ELR (cell line): ENCODE data around the gene IFT25.

Experiments
- DNase-seq: peaks from one replicate; pipeline ENCODE4 v3.0.0-alpha.2; 2015; ENCODE audit warnings: low read depth

IFT25 gene

GRCh38 chr1:53927376-53927881 is 18.1 kb downstream of the IFT25 start:
- DNase-seq: no peak

- DNase-seq: peak; percentile 33
Measured at GRCh38 chr1:53919675-53920066, 25.8 kb downstream of the IFT25 start.

GRCh38 chr1:53918343-53918742 is 27.2 kb downstream of the IFT25 start:
- no peak for DNase-seq

GRCh38 chr1:53913352-53914033 is 32.0 kb downstream of the IFT25 start:
- no peak for DNase-seq

DNA sequence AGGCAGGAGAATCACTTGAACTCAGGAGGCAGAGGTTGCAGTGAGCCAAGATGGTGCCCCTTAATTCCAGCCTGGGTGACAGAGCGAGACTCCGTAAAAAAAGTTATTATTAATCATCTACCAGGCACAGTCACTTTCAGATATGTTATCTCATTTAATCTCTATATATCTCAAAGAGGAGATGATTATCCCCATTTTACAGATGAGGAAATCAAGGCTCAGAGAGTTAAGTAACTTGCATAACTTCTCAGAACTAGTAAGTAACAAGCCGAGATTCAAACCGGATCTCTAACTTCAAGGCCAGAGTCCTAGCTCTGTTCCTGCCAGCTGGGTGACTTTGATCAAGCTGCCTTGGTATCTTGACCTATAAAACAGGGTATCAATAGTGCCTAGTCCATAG is 34.1 kb downstream of the IFT25 start:
- no peak for DNase-seq

GRCh38 chr1:53909946-53910345 is 35.6 kb downstream of the IFT25 start:
- no peak for DNase-seq

- no peak for DNase-seq
Measured at GRCh38 chr1:53906121-53906520, 39.4 kb downstream of the IFT25 start.

DNA sequence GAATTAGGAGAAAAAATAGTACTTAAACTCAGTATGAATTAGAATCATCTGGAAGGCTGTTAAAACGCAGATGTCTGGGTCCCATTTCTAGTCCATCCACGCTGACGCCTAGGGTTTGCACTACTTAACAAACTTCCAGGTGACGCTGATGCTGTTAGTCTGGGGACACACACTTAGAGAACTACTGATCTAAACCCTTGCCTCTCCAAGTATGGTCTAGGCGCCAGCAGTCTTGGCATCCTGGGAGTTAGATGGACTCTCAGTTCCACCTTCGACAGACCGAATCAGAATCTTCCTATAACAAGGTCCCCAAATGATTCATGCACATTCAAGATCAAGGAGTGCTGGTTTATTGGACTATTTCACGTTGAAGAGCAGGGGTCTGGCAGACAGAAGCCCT is 40.0 kb downstream of the IFT25 start:
- DNase-seq: no peak

DNA sequence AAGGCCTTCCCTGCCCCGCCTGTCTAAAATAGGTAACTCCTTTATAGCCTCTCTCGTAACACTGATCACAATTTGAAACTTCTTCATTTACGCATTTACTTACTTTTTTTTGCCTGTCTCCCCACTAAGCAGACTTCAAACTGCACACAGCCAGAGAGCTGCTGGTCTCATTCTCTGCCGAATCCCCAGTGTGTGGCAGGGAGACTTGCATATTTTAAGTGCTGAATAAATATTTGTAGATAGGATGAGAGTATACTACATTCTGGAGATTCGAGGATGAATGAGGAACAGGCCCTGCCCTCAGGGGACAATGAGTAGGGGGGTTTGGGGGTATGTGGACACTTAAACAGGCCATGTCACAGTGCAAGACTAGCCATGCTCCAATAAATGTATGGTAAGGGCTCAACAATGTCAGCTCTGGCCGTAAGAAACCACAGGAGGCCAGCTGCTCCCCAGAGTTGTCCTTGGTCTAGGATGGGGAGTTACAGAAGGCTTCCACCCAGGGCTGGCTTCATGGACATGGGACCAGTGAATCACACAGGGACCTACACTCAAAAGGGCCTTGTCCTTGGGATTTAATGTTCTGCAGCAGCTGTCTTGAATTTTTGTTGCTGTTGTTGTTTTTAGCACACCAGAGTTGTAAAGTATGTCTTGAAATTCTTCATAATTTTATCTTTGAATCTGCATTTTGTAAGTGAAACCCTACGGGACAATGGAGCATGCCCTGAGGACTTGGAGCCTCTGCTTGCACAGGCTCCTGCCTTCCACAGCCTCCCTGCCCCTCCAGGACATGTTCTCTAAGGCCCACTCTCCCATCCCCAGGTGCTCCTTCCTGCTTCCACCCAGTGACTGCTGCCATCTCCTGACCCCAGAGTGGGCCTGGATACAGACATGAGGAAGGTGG is 43.0 kb downstream of the IFT25 start:
- no peak for DNase-seq

DNA sequence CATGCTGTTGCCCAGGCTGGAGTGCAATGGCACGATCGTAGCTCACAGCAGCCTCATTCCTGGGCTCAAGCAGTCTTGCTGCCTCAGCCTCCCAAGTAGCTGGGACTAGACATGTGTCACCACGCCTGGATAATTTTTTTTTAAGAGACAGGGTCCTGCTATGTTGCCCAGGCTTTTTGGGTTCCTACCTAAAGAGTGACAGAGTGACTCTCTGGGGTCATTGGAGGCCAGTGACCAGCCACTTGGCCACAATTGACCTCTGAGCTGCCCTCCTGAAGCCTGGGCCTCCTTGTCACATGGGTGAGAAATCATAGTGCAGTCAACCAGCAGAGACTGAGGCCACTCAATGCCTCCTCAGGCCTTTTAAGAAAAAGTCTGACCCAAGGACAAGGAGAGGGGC is 45.8 kb downstream of the IFT25 start:
- no peak for DNase-seq

- DNase-seq: no peak
Measured at GRCh38 chr1:53899206-53899628, 46.3 kb downstream of the IFT25 start.

DNA sequence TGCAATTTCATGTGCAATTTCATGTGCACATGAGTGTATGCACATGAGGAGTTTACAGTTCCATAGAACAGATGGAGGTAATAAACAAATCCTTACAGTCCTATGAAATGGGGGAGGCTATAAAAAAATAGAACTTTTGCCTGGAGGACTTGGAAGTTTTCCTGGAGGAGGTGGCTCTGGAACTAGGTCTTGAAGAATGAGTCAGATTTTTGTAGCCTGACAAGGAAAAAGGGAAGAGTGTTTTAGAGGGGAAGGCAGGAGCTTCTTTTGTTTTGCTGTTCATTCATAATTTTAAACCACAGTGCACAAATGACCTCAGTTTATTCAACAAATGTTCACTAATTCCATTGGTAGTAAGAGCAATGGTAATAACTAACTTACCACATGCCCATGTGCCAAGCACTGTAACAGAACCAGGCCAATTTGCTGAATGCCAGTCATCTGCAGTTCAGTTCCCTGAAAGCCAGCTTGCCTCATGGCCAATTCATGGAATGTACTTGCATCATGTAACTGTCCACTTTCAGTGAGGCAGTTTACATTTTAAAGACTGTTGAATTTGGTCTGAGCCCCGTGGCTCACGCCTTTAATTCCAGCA is 48.8 kb downstream of the IFT25 start:
- peak; percentile 73 for DNase-seq

GRCh38 chr1:53895421-53895820 is 50.1 kb downstream of the IFT25 start:
- DNase-seq: no peak

DNA sequence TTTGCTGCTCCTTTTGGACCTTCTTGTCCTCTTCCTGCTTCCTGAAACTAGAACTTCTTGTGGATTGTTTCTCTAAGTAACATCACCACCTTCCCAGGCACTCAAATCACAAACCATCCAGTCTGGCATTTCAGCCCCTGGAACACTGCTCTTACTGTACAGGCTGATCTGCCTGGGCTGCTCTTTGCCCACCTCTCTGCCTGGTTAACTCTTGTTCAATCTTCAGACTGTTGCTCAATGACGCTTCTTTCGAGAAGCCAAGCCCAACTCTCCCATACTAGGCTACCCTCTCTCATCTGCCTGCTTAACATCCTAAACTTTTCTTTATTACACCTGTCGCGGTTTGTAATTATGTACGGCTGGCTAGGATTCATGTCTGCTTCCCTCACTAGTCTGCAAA is 50.9 kb downstream of the IFT25 start:
- DNase-seq: no peak

- DNase-seq: no peak
Measured at GRCh38 chr1:53893999-53894636, 51.4 kb downstream of the IFT25 start, which contains the start of gene DIO1. TSS of gene DIO1 (plus strand) at chr1:53894187. CDS start at chr1:53894211, 24 bp downstream.

- no peak for DNase-seq
Measured at GRCh38 chr1:53892911-53893310, 52.6 kb downstream of the IFT25 start.

DNA sequence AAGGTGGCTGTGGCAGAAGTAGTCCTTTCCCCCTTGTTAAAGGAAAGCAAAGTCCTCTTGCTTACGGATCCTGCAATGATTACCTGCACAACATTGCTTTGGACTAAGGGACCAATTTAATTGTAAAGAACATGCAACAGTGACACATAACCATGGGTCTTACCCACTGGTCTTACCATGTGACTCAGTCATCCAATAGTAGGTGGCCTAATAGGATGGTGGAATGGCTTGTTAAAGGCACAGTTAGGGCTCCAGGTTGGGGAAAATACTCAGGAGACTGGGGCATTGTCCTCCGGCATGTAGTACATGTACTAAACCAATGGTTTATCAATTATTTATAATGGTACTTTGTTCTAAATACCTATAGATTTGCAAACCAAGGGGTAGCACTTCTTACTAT is 53.8 kb downstream of the IFT25 start:
- peak; percentile 13 for DNase-seq

GRCh38 chr1:53891018-53891417 is 54.5 kb downstream of the IFT25 start:
- DNase-seq: no peak

DNA sequence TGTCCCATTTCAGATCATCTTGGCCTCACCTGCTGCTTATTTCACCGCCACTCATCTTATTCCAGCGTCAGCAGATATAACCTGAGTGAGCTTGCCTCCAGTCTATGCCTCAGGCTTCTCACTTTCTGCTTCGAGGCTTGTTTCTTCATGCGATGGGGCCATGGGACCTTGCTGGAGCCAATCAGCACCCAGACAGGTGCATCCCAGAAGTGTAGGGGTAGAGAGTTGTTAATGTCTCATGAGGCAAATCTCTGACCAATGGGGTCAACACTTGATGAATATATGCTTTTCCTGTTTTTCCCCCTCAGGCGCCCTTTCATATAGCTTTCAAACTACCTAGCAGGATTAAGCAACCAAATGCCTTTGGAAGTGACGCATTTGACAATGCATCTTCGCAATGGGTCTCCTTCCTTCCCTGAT is 55.0 kb downstream of the IFT25 start:
- peak; percentile 17 for DNase-seq

DNA sequence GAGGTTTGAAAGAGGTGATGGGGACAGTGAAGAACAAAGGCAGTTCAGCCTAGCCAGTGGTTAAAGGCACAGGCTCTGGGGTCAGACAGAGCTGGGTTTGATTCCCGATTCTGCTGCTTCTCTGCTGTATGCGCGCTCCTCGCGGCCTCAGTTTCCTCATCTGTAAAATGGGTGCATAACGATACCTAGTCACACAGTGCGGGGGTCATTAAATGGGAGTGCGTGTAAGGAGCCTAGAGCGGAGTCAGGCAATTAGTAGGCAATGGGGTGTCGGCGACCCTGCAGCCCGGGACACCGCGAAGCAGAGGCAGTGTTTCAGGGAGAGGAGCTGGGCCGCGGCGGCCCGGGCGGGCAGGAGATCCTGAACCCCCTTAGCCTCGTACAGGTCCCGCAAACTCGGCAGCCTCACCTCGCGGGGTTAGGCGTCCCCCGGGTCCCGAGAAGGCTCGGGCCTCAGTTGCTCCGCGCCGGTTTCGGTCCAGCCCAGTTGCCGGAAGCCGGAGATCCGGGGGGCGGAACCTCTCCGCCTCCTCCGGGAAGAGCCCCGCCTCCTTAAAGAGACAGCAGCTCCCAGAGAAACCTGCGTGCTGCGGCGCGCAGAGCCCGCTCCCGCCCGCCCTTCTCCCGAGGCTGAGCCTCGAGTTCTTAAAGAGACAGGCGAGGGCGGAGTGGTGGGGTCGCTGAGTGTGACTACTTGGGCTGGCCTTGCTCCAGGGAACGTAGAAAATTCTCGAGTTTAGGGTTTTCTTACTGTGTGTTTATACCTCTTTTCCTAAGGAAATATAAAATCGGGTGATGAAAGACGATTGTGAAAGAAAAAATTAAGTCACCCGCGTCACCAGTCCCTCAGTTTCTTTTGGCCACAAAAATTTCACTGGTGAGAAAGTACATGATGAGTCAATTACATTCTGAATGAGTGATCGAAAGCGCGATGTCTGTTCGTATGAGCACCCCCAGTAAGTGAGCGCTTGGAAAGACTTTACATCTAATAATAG is 55.9 kb downstream of the IFT25 start, which contains the start of gene YIPF1:
Gene YIPF1, minus strand, starts transcription at position 494 of the 995 bp plus-strand sequence. CDS start 860 bp downstream, outside the sequence.
- DNase-seq: peak; percentile 92

DNA sequence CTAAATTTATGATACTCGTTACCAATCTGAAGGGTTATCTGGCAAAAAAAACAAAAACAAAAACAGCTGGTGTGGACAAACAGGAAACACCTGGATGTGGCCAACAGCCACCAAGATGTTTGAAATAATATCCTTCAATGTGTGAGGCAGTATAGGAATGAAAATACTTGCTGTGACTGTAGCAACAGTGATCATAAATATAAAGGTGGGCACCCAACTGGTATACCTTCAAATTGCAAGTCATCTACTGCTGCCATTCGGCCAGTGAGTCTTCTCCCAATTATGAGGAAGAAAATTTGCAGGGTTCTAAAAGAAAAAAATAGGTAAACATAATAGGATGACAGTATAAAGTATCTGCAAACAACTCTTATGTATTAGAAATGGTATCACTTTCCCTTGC is 56.8 kb downstream of the IFT25 start:
- DNase-seq: no peak
